Panc1 (cell line): ENCODE data around the gene RSPO4. TPM values are rescaled to one million over a fixed set of nuclear protein-coding genes. Genes with fewer than 3 reads are reported as not detected.

ENCODE experiments used
- ATAC-seq: fragments of 200-7000 bp; cut with Tn5 transposase; 2 replicates; pipeline ENCODE4 v1.9.1; 2020; ENCODE audit warnings: mild to moderate bottlenecking, moderate library complexity
- BruUV-seq: library from RNA; stranded (reverse); fragments of 400-500 nt; replicated peaks from 2 replicates; lab custom pipeline; 2021; lab: Mats Ljungman, UMichigan
- CTCF ChIA-PET: fragments of 300-600 bp; sonication (Branson Sonifier 250); formaldehyde crosslinking; loops from one replicate; lab custom pipeline; 2022; ENCODE audit warnings: antibody characterized with exemption; lab: Charles Lee
- POLR2A ChIA-PET: fragments of 300-600 bp; sonication (Branson Sonifier 250); formaldehyde crosslinking; loops from one replicate; lab custom pipeline; 2022; ENCODE audit warnings: antibody characterized with exemption; lab: Charles Lee
- DNase-seq: peaks from one replicate; pipeline ENCODE4 v3.0.0-alpha.2; 2010; ENCODE audit warnings: low read depth, low spot score
- H3K27ac ChIP-seq: 2 replicates; pipeline ENCODE4 v1.5.1; 2011; ENCODE audit warnings: mild to moderate bottlenecking, low read length, inconsistent platforms
- H3K27me3 ChIP-seq: fragments of 200-500 bp; sonication (Bioruptor generic); 2 replicates; pipeline ENCODE4 v1.6.0; 2014; ENCODE audit warnings: low read length, inconsistent platforms; ENCODE audit not compliant: control insufficient read depth, insufficient read depth
- H3K36me3 ChIP-seq: fragments of 200-500 bp; sonication (Bioruptor generic); 2 replicates; pipeline ENCODE4 v1.5.1; 2014; ENCODE audit warnings: inconsistent platforms, mild to moderate bottlenecking, low read length, moderate library complexity; ENCODE audit not compliant: control insufficient read depth, insufficient read depth
- H3K4me1 ChIP-seq: 2 replicates; pipeline ENCODE4 v1.5.1; 2011; ENCODE audit warnings: inconsistent platforms, mild to moderate bottlenecking, low read length, moderate library complexity; ENCODE audit not compliant: control insufficient read depth, insufficient read depth
- H3K4me3 ChIP-seq, 2 experiments: 2 replicates each; pipeline ENCODE4 v1.5.1; 2011 to 2012; ENCODE audit warnings: low read depth in 2 of 2, low read length in 2 of 2, mild to moderate bottlenecking in 2 of 2, inconsistent platforms in 1 of 2, moderate library complexity in 1 of 2
- H3K9me3 ChIP-seq: fragments of 200-500 bp; sonication (Bioruptor generic); 2 replicates; pipeline ENCODE4 v1.5.1; 2014; ENCODE audit warnings: low read depth, mild to moderate bottlenecking, inconsistent platforms, low read length, moderate library complexity; ENCODE audit not compliant: control insufficient read depth, insufficient read depth
- CTCF ChIP-seq: fragments of 450-650 bp; IDR thresholded peaks from 2 replicates; pipeline ENCODE4 v1.5.1; 2017; ENCODE audit warnings: mild to moderate bottlenecking
- POLR2AphosphoS5 ChIP-seq: IDR thresholded peaks from 2 replicates; pipeline ENCODE4 v1.6.1; 2012; ENCODE audit warnings: mild to moderate bottlenecking, low read depth, low read length, moderate library complexity
- REST ChIP-seq, 2 experiments: IDR thresholded peaks; 2 replicates each; pipeline ENCODE4 v1.6.1; 2011 to 2012; ENCODE audit warnings: low read depth in 2 of 2, control low read depth in 1 of 2, low read length in 1 of 2, mild to moderate bottlenecking in 1 of 2, moderate library complexity in 1 of 2; ENCODE audit not compliant: insufficient read depth in 1 of 2
- SIN3A ChIP-seq: IDR thresholded peaks from 2 replicates; pipeline ENCODE4 v1.6.1; 2012; ENCODE audit warnings: low read depth, mild to moderate bottlenecking, low read length, moderate library complexity, borderline replicate concordance; ENCODE audit not compliant: insufficient read depth
- TCF7L2 ChIP-seq: IDR thresholded peaks from 2 replicates; pipeline ENCODE4 v1.6.1; 2011; ENCODE audit warnings: mild to moderate bottlenecking, low read depth, low read length, inconsistent platforms
- in situ Hi-C: cut with HindIII; loops from 2 replicates; pipeline ENCODE4 v1.10.0; 2016; ENCODE audit warnings: low sequenced_read_pairs, low pct_unique_long_range_greater_than_20kb
- intact Hi-C: fragments of 100-400 bp; cut with micrococcal nuclease; formaldehyde crosslinking; loops from one replicate; pipeline ENCODE4 v1.10.0; 2022; ENCODE audit not compliant: unreplicated experiment
- total RNA-seq: library from RNA; stranded (reverse); gene quantifications from one replicate; pipeline ENCODE4 v1.2.1, GENCODE V29; 2021; ENCODE audit not compliant: unreplicated experiment

Gene RSPO4
- total RNA-seq, 1 experiment from 2014 or later: 0.54 TPM

GRCh38 chr20:962223-962622, 39.9 kb downstream of the RSPO4 start:
- Histone ChIP-seq H3K27ac (no peak overlapping the region), H3K4me3 (no peak overlapping the region), H3K27me3 (no peaks in the 10 kb centered on the region), H3K36me3 (no peaks in the 10 kb centered on the region), H3K9me3 (no peaks in the 10 kb centered on the region), H3K4me1 (no peaks in the 10 kb centered on the region; the same call in 1 of the 2 replicates)
- ChIA-PET CTCF (interaction anchor here (0.7 kb wide), 1 partner anchor 51 kb away, joined by 4 read pairs; no protein-coding TSS in a partner anchor), POLR2A (no interaction called here)
- in situ Hi-C loops: no loop called here
- no TSS peak for BruUV-seq
- no peak for TF ChIP-seq SIN3A
- no peak for TF ChIP-seq TCF7L2
- no peak for TF ChIP-seq CTCF
- TF ChIP-seq POLR2AphosphoS5: no peak
- TF ChIP-seq REST (IDR thresholded peaks at IDR 0.05; ENCODE audit: insufficient read depth in 1 of 2, low read depth in 2 of 2, low read length in 1 of 2): no peak
- ATAC-seq (no peak), DNase-seq (no peak)
- intact Hi-C loops: no loop called here

GRCh38 chr20:961768-962167, 40.3 kb downstream of the RSPO4 start:
- Histone ChIP-seq H3K4me1 (no peaks in the 10 kb centered on the region; the same call in 1 of the 2 replicates), H3K9me3 (no peaks in the 10 kb centered on the region), H3K4me3 (no peak overlapping the region), H3K27ac (no peak overlapping the region), H3K27me3 (no peaks in the 10 kb centered on the region), H3K36me3 (no peaks in the 10 kb centered on the region)
- no TSS peak for BruUV-seq
- ChIA-PET CTCF (interaction anchor here (0.7 kb wide), 1 partner anchor 51 kb away, joined by 4 read pairs; no protein-coding TSS in a partner anchor), POLR2A (no interaction called here)
- intact Hi-C loops (no loop called here), in situ Hi-C loops (no loop called here)
- TF ChIP-seq SIN3A (no peak), REST (IDR thresholded peaks at IDR 0.05; ENCODE audit: insufficient read depth in 1 of 2, low read depth in 2 of 2, low read length in 1 of 2) (no peak), TCF7L2 (no peak), POLR2AphosphoS5 (no peak), CTCF (no peak)
- ATAC-seq (no peak), DNase-seq (no peak)
